CD14-positive monocyte (primary cell): Measurements from ENCODE around the gene MYO3B. TPM values are rescaled to one million over a fixed set of nuclear protein-coding genes. Genes with fewer than 3 reads are reported as not detected.

Experiments used
- DNase-seq, 3 donors: peaks; one replicate each; pipeline ENCODE4 v3.0.0-alpha.2; 2011 to 2022
- H2AFZ ChIP-seq: 2 replicates; pipeline ENCODE4 v1.6.0; 2012; ENCODE audit warnings: mild to moderate bottlenecking, low read depth, low read length, inconsistent platforms; ENCODE audit not compliant: insufficient read depth, poor library complexity, severe bottlenecking
- H3K27ac ChIP-seq, 2 donors: 1 replicate in 1 of 2; 2 replicates in 1 of 2; pipeline ENCODE4 v1.5.1; 2012 to 2013; ENCODE audit warnings: low read length in 2 of 2, control low read depth in 1 of 2, inconsistent platforms in 1 of 2, low read depth in 1 of 2, mild to moderate bottlenecking in 1 of 2
- H3K27me3 ChIP-seq, 2 donors: one replicate each; pipeline versions ENCODE4 v1.6.0 to v1.6.1; 2011 to 2013; ENCODE audit warnings: low read length in 2 of 2; ENCODE audit not compliant: control insufficient read depth in 2 of 2, insufficient read depth in 2 of 2
- H3K36me3 ChIP-seq, 2 donors: replicated peaks in 1 of 2; 1 replicate in 1 of 2; 2 replicates in 1 of 2; pipeline versions ENCODE4 v1.5.1 to v1.6.1; 2012 to 2013; ENCODE audit warnings: low read length in 2 of 2, control low read depth in 1 of 2, inconsistent platforms in 1 of 2, mild to moderate bottlenecking in 1 of 2; ENCODE audit not compliant: insufficient read depth in 2 of 2, control insufficient read depth in 1 of 2
- H3K4me1 ChIP-seq, 2 donors: 1 replicate in 1 of 2; 2 replicates in 1 of 2; pipeline versions ENCODE4 v1.5.1 to v1.6.1; 2012 to 2013; ENCODE audit warnings: low read length in 2 of 2, control low read depth in 1 of 2, inconsistent platforms in 1 of 2, mild to moderate bottlenecking in 1 of 2, moderate library complexity in 1 of 2; ENCODE audit not compliant: insufficient read depth in 2 of 2, control insufficient read depth in 1 of 2
- H3K4me2 ChIP-seq: replicated peaks from 2 replicates; pipeline ENCODE3; 2012; ENCODE audit warnings: low read length, moderate library complexity, mild to moderate bottlenecking; ENCODE audit not compliant: poor library complexity, severe bottlenecking; ENCODE audit errors: extremely low read depth
- H3K4me3 ChIP-seq, 3 experiments: fragments of 200-600 bp in 1 of 3; sonication (generic) in 1 of 3; replicated peaks in 1 of 3; 1 replicate in 2 of 3; 2 replicates in 1 of 3; pipeline ENCODE4 v1.5.1; 2011 to 2013; ENCODE audit warnings: low read length in 3 of 3, mild to moderate bottlenecking in 3 of 3, control low read depth in 2 of 3, low read depth in 2 of 3, inconsistent platforms in 1 of 3, moderate library complexity in 1 of 3
- H3K79me2 ChIP-seq: 2 replicates; pipeline ENCODE4 v1.6.0; 2012; ENCODE audit warnings: mild to moderate bottlenecking, control low read depth, inconsistent platforms, low read length, moderate library complexity; ENCODE audit not compliant: insufficient read depth
- H3K9ac ChIP-seq: 2 replicates; pipeline ENCODE4 v1.6.0; 2017; ENCODE audit warnings: low read length, mild to moderate bottlenecking; ENCODE audit not compliant: insufficient read depth, poor library complexity, severe bottlenecking
- H3K9me3 ChIP-seq, 2 donors: replicated peaks in 1 of 2; 1 replicate in 1 of 2; 2 replicates in 1 of 2; pipeline versions ENCODE4 v1.5.1 to v1.6.1; 2012 to 2013; ENCODE audit warnings: low read length in 2 of 2, control low read depth in 1 of 2; ENCODE audit not compliant: control insufficient read depth in 1 of 2, insufficient read depth in 1 of 2
- H4K20me1 ChIP-seq: 2 replicates; pipeline ENCODE4 v1.6.0; 2012; ENCODE audit warnings: mild to moderate bottlenecking, low read length, control low read depth, moderate library complexity; ENCODE audit not compliant: insufficient read depth
- H3K27ac Mint-ChIP-seq, 7 donors: one replicate each; pipeline ENCODE4 v1.8.0; 2020; ENCODE audit warnings: mild to moderate bottlenecking in 7 of 7, mixed read lengths in 7 of 7, moderate library complexity in 6 of 7, inconsistent platforms in 2 of 7
- H3K27me3 Mint-ChIP-seq, 3 donors: one replicate each; pipeline ENCODE4 v1.8.0; 2021 to 2022; ENCODE audit warnings: low read depth in 3 of 3, mild to moderate bottlenecking in 3 of 3, mixed read lengths in 3 of 3, moderate library complexity in 3 of 3, inconsistent platforms in 1 of 3
- H3K36me3 Mint-ChIP-seq, 2 donors: one replicate each; pipeline ENCODE4 v1.8.0; 2020; ENCODE audit warnings: mixed read lengths in 2 of 2, inconsistent platforms in 1 of 2, mild to moderate bottlenecking in 1 of 2
- H3K4me1 Mint-ChIP-seq: one replicate; pipeline ENCODE4 v1.8.0; 2020; ENCODE audit warnings: mild to moderate bottlenecking, mixed read lengths
- H3K4me3 Mint-ChIP-seq, 2 donors: one replicate each; pipeline ENCODE4 v1.8.0; 2020; ENCODE audit warnings: mild to moderate bottlenecking in 2 of 2, mixed read lengths in 2 of 2, moderate library complexity in 1 of 2
- H3K9me3 Mint-ChIP-seq, 7 donors: one replicate each; pipeline ENCODE4 v1.8.0; 2020 to 2022; ENCODE audit warnings: mixed read lengths in 7 of 7, mild to moderate bottlenecking in 6 of 7, moderate library complexity in 6 of 7, inconsistent platforms in 2 of 7
- CTCF ChIP-seq: fragments of 200-600 bp; IDR thresholded peaks from one replicate; pipeline ENCODE4 v1.8.0; 2022; ENCODE audit warnings: antibody characterized with exemption, mild to moderate bottlenecking
- WGBS: methylation state at CpG from one replicate; pipeline ENCODE4 v1.1.5; 2013; ENCODE audit warnings: missing lambda C conversion rate; ENCODE audit not compliant: insufficient coverage; 5-methylcytosine and 5-hydroxymethylcytosine counted together
- intact Hi-C, 2 donors: fragments of 100-400 bp; cut with micrococcal nuclease; formaldehyde crosslinking; loops; one replicate each; pipeline versions ENCODE4 v1.15.0 to v1.15.1; 2023
- polyA plus RNA-seq, 3 donors: library from polyadenylated mRNA; depleted of rRNA in 1 of 3; unstranded in 2 of 3; stranded (reverse) in 1 of 3; fragments of 300-500 nt in 2 of 3; fragments of >200 nt in 1 of 3; fragmentation: Illumina TruSeq in 2 of 3; gene quantifications; 1 replicate in 2 of 3; 2 replicates in 1 of 3; pipeline ENCODE4 v1.2.3, GENCODE V29; 2012 to 2021

Gene MYO3B
- polyA plus RNA-seq, 3 donors: not detected

- Mint-ChIP-seq H3K9me3 (no peaks in the 10 kb centered on the region), H3K27ac (no peak overlapping the region), H3K27me3 (peaks cover 4 to 16% (median 14%) of the 10 kb centered on the region in 3 donors), H3K4me3 (no peak overlapping the region), H3K4me1 (no peaks in the 10 kb centered on the region), H3K36me3 (no peaks in the 10 kb centered on the region)
- no peak for TF ChIP-seq CTCF
- no peak for DNase-seq
- no peak overlapping the region for H3K4me3 ChIP-seq
- H3K4me2 ChIP-seq: no peak overlapping the region
- 96% methylated on average over 3 of the region's 6 CpGs for WGBS
- H3K27me3 ChIP-seq: no peaks in the 10 kb centered on the region
- H3K27ac ChIP-seq: no peak overlapping the region
- H4K20me1 ChIP-seq: no peaks in the 10 kb centered on the region
- H3K9ac ChIP-seq: no peak overlapping the region
- no peaks in the 10 kb centered on the region for H3K79me2 ChIP-seq
- no peaks in the 10 kb centered on the region for H3K9me3 ChIP-seq
- H2AFZ ChIP-seq: no peak overlapping the region
- H3K36me3 ChIP-seq: no peaks in the 10 kb centered on the region
- H3K4me1 ChIP-seq: no peaks in the 10 kb centered on the region
- intact Hi-C loops: no loop called here
Observed at GRCh38 chr2:170675701-170676100, 497.8 kb downstream of the MYO3B start.

- Histone ChIP-seq H3K9ac (no peak overlapping the region), H3K4me2 (no peak overlapping the region), H3K9me3 (no peaks in the 10 kb centered on the region), H2AFZ (no peak overlapping the region), H3K27me3 (no peaks in the 10 kb centered on the region), H3K79me2 (no peaks in the 10 kb centered on the region), H3K4me3 (no peak overlapping the region), H3K4me1 (no peaks in the 10 kb centered on the region), H4K20me1 (no peaks in the 10 kb centered on the region), H3K27ac (no peak overlapping the region), H3K36me3 (no peaks in the 10 kb centered on the region)
- Mint-ChIP-seq H3K4me1 (no peaks in the 10 kb centered on the region), H3K9me3 (no peaks in the 10 kb centered on the region), H3K36me3 (no peaks in the 10 kb centered on the region), H3K4me3 (no peak overlapping the region), H3K27ac (no peak overlapping the region), H3K27me3 (peaks cover 7 to 12% (median 7%) of the 10 kb centered on the region in 3 donors)
- no peak for TF ChIP-seq CTCF
- intact Hi-C loops: no loop called here
- 74% methylated on average over 3 of the region's 5 CpGs for WGBS
- DNase-seq: no peak
Observed at GRCh38 chr2:170679607-170680079, 501.7 kb downstream of the MYO3B start.
